Measurements from ENCODE around the gene TMEM132C. TPM values are rescaled to one million over a fixed set of nuclear protein-coding genes. Genes with fewer than 3 reads are reported as not detected.

The TMEM132C gene
- total RNA-seq, 1 donor from 2014 or later = 0.10 TPM

- DNase-seq (ENCODE audit: low spot score) = no peak
These were observed 135.7 kb downstream of the TMEM132C start for GRCh38 chr12:128402486-128403243.

GRCh38 chr12:128408669-128409068 is 141.7 kb downstream of the TMEM132C start:
- ATAC-seq (no peak), DNase-seq (ENCODE audit: low spot score) (no peak)

More at GRCh38 chr12:128402486-128403243, 135.7 kb downstream of the TMEM132C start:
- no peak for ATAC-seq

GRCh38 chr12:128415036-128415560 is 148.1 kb downstream of the TMEM132C start:
- ATAC-seq = no peak
- DNase-seq (ENCODE audit: low spot score) = no peak

- DNase-seq (ENCODE audit: low spot score) = no peak
- no peak for ATAC-seq
These were observed 152.0 kb downstream of the TMEM132C start for GRCh38 chr12:128418944-128419343.

GRCh38 chr12:128420163-128420562 is 153.2 kb downstream of the TMEM132C start:
- ATAC-seq = no peak
- DNase-seq (ENCODE audit: low spot score) = no peak

- ATAC-seq = no peak
- DNase-seq (ENCODE audit: low spot score) = no peak
These were observed 154.4 kb downstream of the TMEM132C start for GRCh38 chr12:128421375-128421774.

- ATAC-seq = no peak
- no peak for DNase-seq (ENCODE audit: low spot score)
These were observed 156.2 kb downstream of the TMEM132C start for GRCh38 chr12:128423205-128423604.

GRCh38 chr12:128424931-128425431 is 158.0 kb downstream of the TMEM132C start:
- no peak for DNase-seq (ENCODE audit: low spot score)
- no peak for ATAC-seq

- DNase-seq (ENCODE audit: low spot score) (no peak), ATAC-seq (no peak)
These were observed 158.8 kb downstream of the TMEM132C start for GRCh38 chr12:128425666-128426331.

- DNase-seq (ENCODE audit: low spot score) (no peak), ATAC-seq (no peak)
These were observed 159.5 kb downstream of the TMEM132C start for GRCh38 chr12:128426511-128426910.

GRCh38 chr12:128439796-128440195 is 172.8 kb downstream of the TMEM132C start:
- DNase-seq (ENCODE audit: low spot score) = no peak

GRCh38 chr12:128442096-128442495 is 175.1 kb downstream of the TMEM132C start:
- ATAC-seq = no peak
- DNase-seq (ENCODE audit: low spot score) = no peak

More at GRCh38 chr12:128439796-128440195, 172.8 kb downstream of the TMEM132C start:
- ATAC-seq = no peak

- no peak for ATAC-seq
These were observed 177.6 kb downstream of the TMEM132C start for GRCh38 chr12:128444598-128444997.

GRCh38 chr12:128445415-128446127 is 178.6 kb downstream of the TMEM132C start:
- DNase-seq (ENCODE audit: low spot score) = no peak
- ATAC-seq = no peak

More at GRCh38 chr12:128444598-128444997, 177.6 kb downstream of the TMEM132C start:
- DNase-seq (ENCODE audit: low spot score) = no peak

- ATAC-seq (no peak), DNase-seq (ENCODE audit: low spot score) (no peak)
These were observed 182.3 kb downstream of the TMEM132C start for GRCh38 chr12:128449146-128449894.

- ATAC-seq (no peak), DNase-seq (ENCODE audit: low spot score) (no peak)
These were observed 183.8 kb downstream of the TMEM132C start for GRCh38 chr12:128450810-128451209.

GRCh38 chr12:128455851-128456250 is 188.9 kb downstream of the TMEM132C start:
- DNase-seq (ENCODE audit: low spot score) = no peak
- ATAC-seq = no peak

- no peak for ATAC-seq
- DNase-seq (ENCODE audit: low spot score) = no peak
These were observed 190.0 kb downstream of the TMEM132C start for GRCh38 chr12:128456922-128457321.

GRCh38 chr12:128458301-128458974 is 191.5 kb downstream of the TMEM132C start:
- no peak for DNase-seq (ENCODE audit: low spot score)
- no peak for ATAC-seq

- no peak for DNase-seq (ENCODE audit: low spot score)
- no peak for ATAC-seq
These were observed 192.1 kb downstream of the TMEM132C start for GRCh38 chr12:128459067-128459466.

Data from left lobe of liver (tissue), 2 donors.